Activated CD4-positive, alpha-beta T cell treated with anti-CD3 and anti-CD28 coated beads, Interleukin-2, amount 50 U/mL, for 48 hours (primary cell): ENCODE results near the gene PKP2.

Experiments
- DNase-seq, 2 experiments: peaks; one replicate each; pipeline ENCODE4 v3.0.0-alpha.2; 2020

The PKP2 gene

DNA sequence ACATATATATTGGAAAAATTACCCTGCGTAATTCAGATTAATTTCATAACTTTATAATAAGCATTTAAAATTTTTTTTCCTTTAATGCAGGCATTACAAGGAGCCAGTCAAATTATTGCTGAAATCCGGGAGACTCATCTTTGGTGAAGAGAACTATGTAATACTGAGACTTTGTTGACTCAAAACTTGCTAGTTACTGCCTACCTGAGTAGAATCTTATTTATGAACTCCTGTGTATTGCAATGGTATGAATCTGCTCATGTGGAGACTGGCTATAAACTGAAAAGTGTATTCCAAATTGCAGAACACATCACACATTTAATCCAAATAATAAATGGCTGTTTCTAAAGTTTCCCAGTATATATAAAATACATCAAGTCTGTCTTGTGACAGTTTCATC is 153.3 kb downstream of the PKP2 start:
- no peak for DNase-seq

DNA sequence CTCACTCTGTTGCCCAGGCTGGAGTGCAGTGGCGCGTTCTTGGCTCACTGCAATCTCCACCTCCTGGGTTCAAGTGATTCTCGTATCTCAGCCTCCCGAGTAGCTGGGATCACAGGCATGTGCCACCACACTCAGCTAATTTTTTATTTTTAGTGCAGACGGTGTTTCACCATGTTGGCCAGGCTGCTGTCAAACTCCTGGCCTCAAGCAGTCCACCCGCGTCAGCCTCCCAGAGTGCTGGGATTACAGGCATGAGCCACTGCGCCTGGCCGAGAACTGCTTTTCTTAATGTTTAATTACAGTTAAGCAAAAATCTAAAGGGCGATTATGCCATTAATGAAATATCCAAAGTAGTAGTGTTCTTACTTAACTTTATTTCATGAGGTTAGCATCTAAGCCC is 154.4 kb downstream of the PKP2 start:
- no peak for DNase-seq
